Measurements from ENCODE around the gene A2ML1.
"Not testable (repeated sequence)": the region's sequence is repeated elsewhere in the genome, so short reads cannot be mapped to it uniquely, and the experiment has no call there.

A2ML1 gene

GRCh38 chr12:8849876-8850275 lies 27.5 kb downstream of the A2ML1 start:
- no peak overlapping the region for H3K27ac ChIP-seq

GRCh38 chr12:8852119-8852518 lies 29.7 kb downstream of the A2ML1 start:
- H3K27ac ChIP-seq, result no peak overlapping the region
- TF ChIP-seq, protein P1, sequence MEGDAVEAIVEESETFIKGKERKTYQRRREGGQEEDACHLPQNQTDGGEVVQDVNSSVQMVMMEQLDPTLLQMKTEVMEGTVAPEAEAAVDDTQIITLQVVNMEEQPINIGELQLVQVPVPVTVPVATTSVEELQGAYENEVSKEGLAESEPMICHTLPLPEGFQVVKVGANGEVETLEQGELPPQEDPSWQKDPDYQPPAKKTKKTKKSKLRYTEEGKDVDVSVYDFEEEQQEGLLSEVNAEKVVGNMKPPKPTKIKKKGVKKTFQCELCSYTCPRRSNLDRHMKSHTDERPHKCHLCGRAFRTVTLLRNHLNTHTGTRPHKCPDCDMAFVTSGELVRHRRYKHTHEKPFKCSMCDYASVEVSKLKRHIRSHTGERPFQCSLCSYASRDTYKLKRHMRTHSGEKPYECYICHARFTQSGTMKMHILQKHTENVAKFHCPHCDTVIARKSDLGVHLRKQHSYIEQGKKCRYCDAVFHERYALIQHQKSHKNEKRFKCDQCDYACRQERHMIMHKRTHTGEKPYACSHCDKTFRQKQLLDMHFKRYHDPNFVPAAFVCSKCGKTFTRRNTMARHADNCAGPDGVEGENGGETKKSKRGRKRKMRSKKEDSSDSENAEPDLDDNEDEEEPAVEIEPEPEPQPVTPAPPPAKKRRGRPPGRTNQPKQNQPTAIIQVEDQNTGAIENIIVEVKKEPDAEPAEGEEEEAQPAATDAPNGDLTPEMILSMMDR (IDR thresholded peaks at IDR 0.05), result no peak
- TF ChIP-seq ZFX (IDR thresholded peaks at IDR 0.05; ENCODE audit: borderline replicate concordance), result no peak

More at GRCh38 chr12:8849876-8850275, 27.5 kb downstream of the A2ML1 start:
- TF ChIP-seq ZFX (IDR thresholded peaks at IDR 0.05; ENCODE audit: borderline replicate concordance), result no peak
- TF ChIP-seq, protein P1 (IDR thresholded peaks at IDR 0.05), result no peak

DNA sequence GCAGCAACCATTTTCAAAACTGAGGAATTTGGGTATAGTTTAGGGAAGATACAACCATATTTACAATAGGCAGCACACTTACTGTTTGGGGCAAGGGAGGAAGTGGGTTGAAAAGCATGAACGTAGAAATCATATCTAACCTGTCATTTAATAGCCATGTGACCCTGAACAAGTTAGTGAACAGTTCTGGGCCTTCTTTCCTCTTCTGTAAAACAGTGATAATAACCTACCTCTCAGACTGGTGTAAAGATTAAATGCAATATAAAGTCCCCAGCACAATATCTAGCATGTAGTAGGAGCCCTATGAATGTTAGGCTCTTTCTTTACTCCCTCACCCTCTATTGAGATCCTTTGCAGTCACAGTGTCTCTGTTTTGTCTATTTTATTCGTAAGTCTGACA lies 33.5 kb downstream of the A2ML1 start:
- TF ChIP-seq ZFX (IDR thresholded peaks at IDR 0.05; ENCODE audit: borderline replicate concordance), result no peak
- TF ChIP-seq, protein P1 (IDR thresholded peaks at IDR 0.05), result no peak

DNA sequence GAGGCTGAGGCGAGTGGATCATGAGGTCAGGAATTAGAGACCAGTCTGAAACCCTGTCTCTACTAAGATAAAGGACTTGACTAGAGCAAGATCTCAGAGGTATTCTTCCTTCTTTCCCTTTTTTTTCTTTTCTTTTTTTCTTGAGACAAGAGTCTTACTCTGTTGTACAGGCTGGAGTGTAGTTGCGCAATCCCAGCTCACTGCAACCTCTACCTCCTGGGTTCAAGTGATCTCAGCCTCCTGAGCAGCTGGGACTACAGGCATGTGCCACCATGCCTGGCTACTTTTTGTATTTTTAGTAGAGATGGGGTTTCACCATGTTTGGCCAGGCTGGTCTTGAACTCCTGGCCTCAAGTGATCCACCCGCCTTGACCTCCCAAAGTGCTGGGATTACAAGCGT lies 37.0 kb downstream of the A2ML1 start:
- H3K27ac ChIP-seq, result not testable (repeated sequence)

More for the DNA sequence above, 33.5 kb downstream of the A2ML1 start:
- H3K27ac ChIP-seq, result no peak overlapping the region

DNA sequence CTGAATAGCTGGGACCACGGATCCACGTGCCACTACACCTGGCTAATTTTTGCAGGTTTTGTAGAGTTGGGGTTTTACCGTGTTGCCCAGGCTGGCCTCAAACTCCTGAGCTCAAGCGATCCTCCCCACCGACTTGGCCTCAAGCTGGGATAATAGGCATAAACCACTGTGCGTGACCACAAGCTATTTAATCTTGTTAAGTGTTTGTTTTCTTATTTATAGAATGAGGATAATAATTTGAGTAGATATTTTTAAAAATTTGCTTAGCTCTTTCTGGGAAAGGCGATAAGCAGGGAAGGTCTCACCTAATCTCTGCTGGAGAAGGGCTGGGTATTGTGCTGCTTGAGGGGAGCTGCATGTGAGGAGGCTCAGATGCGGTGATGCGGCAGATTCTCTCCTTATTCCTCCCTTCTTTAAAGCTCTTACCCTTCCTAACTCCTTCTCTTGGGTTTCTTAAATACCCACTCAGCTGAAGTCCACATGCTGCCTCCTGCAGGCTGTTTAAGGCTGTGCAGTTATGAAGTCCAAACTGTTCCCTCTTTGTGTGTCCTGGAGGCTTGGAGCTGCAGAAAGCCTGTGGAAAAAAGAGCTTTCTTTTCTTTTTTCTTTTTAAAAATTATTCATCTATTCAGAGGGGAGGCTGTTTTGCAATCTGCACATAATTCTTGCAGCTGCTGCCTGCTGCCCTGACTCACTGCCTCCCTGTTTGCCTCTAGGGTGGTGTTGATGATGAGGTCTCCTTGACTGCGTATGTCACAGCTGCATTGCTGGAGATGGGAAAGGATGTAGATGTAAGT lies 37.9 kb downstream of the A2ML1 start:
- no peak overlapping the region for H3K27ac ChIP-seq
- TF ChIP-seq, protein P1 (IDR thresholded peaks at IDR 0.05), result peak; percentile 83
- no peak for TF ChIP-seq ZFX (IDR thresholded peaks at IDR 0.05; ENCODE audit: borderline replicate concordance)

DNA sequence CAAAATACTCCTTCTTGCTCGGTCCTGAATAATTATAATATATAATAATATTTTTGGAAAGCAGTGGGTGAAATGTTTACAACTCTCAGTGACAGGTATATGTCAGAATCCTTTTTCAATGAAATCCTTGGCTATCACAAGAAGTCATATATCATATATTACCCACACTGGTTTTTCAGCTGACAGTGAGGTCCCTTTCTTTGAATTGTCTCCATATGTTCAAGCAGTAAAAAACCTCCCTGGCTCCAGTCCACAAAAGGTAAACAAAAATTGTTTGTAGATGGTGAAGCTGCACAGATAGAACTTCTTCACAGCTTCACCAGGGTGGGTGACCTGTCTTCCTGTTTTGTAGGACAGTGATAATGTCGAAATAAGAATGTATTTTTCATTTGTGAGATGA lies 44.0 kb downstream of the A2ML1 start:
- TF ChIP-seq ZFX (IDR thresholded peaks at IDR 0.05; ENCODE audit: borderline replicate concordance), result no peak
- TF ChIP-seq, protein P1 (IDR thresholded peaks at IDR 0.05), result no peak
- no peak overlapping the region for H3K27ac ChIP-seq

DNA sequence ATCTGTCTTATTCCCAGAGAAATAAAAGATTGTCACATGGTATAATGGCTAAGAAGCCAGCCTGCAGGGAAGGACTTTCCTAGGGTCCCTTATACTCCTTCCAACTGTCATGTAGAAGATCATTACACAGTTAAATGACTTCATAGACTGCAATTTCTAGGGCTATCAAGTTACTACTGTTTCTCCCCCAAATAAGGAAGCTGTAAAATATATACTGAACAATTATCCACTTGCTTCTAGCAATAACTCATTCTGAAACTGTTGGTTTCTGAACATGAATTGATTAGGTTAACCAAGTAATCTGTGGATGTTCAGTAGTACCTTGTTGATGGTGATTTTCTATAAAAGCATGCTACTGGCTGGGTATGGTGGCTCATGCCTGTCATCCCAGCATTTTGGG lies 44.6 kb downstream of the A2ML1 start:
- no peak overlapping the region for H3K27ac ChIP-seq
- no peak for TF ChIP-seq ZFX (IDR thresholded peaks at IDR 0.05; ENCODE audit: borderline replicate concordance)
- TF ChIP-seq, protein P1 (IDR thresholded peaks at IDR 0.05), result no peak
